DOHH2 (cell line): ENCODE results near the gene MYO1H.

Experiments used
- CTCF ChIP-seq: fragments of 200-600 bp; sonication (generic); IDR thresholded peaks from one replicate; pipeline ENCODE4 v1.5.1; 2014; ENCODE audit warnings: antibody characterized with exemption, mild to moderate bottlenecking, low read depth, low read length; ENCODE audit not compliant: poor library complexity, severe bottlenecking
- EZH2phosphoT487 ChIP-seq: fragments of 200-600 bp; sonication (generic); IDR thresholded peaks from 2 replicates; pipeline ENCODE4 v1.6.1; 2017; ENCODE audit warnings: borderline replicate concordance, mild to moderate bottlenecking, antibody characterized with exemption, low read length, moderate library complexity, mixed read lengths

- TF ChIP-seq CTCF (no peak), EZH2phosphoT487 (no peak)
These were observed 34.3 kb downstream of the MYO1H start for GRCh38 chr12:109382031-109382430.
